Gastroesophageal sphincter (tissue), 3 donors: ENCODE data around the gene ASPRV1.

ENCODE experiments used
- POLR2A ChIP-seq, 2 donors: fragments of 450-650 bp; IDR thresholded peaks; one replicate each; pipeline ENCODE4 v1.6.1; 2017; ENCODE audit warnings: antibody characterized with exemption in 2 of 2, mild to moderate bottlenecking in 2 of 2, moderate library complexity in 1 of 2
- TF ChIP-seq, protein P1 (sequence below), 4 experiments: fragments of 200-600 bp in 2 of 4; fragments of 450-650 bp in 2 of 4; sonication (generic) in 1 of 4; IDR thresholded peaks; one replicate each; pipeline ENCODE4 v1.5.1; 2017 to 2019; ENCODE audit warnings: antibody characterized with exemption in 4 of 4, mild to moderate bottlenecking in 2 of 4, moderate library complexity in 2 of 4

GRCh38 chr2:69960821-69961220, 610 bp downstream of the ASPRV1 start:
- TF ChIP-seq, protein P1, sequence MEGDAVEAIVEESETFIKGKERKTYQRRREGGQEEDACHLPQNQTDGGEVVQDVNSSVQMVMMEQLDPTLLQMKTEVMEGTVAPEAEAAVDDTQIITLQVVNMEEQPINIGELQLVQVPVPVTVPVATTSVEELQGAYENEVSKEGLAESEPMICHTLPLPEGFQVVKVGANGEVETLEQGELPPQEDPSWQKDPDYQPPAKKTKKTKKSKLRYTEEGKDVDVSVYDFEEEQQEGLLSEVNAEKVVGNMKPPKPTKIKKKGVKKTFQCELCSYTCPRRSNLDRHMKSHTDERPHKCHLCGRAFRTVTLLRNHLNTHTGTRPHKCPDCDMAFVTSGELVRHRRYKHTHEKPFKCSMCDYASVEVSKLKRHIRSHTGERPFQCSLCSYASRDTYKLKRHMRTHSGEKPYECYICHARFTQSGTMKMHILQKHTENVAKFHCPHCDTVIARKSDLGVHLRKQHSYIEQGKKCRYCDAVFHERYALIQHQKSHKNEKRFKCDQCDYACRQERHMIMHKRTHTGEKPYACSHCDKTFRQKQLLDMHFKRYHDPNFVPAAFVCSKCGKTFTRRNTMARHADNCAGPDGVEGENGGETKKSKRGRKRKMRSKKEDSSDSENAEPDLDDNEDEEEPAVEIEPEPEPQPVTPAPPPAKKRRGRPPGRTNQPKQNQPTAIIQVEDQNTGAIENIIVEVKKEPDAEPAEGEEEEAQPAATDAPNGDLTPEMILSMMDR (IDR thresholded peaks at IDR 0.05) = no peak
- TF ChIP-seq POLR2A (IDR thresholded peaks at IDR 0.05) = no peak
